ENCODE data around the gene PDE6D. TPM values are rescaled to one million over a fixed set of nuclear protein-coding genes. Genes with fewer than 3 reads are reported as not detected.

PDE6D gene
- total and polyA plus RNA-seq, 2 experiments from 2014 or later: 35.2 to 55.6 TPM

DNA sequence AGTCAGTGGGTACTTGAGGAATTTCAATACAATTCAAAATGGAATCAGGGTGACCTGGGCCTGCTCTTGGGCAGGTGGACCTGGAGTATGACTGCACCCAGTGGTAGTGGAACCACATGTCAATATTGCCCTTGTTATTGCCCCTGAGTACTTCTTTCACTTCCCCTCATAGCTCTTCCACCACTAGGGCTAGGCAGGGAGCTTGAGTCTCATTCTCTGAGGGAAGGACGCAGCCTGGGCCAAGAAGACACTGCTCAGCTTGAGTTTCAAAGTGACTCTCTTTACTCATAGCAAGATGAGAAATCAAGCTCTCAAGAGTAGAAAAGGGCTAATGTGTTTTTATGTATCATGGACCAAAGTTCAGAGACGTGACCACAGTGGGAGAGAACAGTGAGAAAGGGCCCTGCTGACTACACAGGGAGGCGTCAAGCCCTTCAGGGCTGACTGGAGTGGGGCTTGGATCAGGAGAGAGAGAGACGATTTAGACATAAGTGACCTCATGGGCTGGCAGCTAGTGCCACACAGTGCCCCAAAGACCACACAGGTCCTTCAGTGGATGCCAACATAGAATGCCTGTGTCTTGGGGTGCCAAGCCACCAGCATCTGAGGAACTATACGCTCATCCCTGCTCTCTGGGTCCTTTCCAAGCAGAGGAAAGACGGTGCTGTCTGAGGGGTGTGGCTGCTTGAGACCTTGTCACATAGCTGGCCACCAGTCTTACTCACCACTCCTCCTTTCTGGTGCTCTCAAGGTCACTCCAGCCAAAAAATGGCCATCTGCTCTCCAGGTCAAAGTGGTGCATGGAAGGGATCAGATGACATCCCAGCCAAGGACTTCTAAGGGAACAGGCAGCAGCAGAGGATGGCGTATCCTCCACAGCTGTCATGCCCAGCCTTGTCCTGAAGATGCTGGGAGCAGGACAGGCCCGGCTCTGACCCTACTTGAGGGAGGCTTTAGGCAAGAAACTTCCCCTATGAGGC, 59.8 kb downstream of the PDE6D start (continued):
- TF ChIP-seq, protein P1, sequence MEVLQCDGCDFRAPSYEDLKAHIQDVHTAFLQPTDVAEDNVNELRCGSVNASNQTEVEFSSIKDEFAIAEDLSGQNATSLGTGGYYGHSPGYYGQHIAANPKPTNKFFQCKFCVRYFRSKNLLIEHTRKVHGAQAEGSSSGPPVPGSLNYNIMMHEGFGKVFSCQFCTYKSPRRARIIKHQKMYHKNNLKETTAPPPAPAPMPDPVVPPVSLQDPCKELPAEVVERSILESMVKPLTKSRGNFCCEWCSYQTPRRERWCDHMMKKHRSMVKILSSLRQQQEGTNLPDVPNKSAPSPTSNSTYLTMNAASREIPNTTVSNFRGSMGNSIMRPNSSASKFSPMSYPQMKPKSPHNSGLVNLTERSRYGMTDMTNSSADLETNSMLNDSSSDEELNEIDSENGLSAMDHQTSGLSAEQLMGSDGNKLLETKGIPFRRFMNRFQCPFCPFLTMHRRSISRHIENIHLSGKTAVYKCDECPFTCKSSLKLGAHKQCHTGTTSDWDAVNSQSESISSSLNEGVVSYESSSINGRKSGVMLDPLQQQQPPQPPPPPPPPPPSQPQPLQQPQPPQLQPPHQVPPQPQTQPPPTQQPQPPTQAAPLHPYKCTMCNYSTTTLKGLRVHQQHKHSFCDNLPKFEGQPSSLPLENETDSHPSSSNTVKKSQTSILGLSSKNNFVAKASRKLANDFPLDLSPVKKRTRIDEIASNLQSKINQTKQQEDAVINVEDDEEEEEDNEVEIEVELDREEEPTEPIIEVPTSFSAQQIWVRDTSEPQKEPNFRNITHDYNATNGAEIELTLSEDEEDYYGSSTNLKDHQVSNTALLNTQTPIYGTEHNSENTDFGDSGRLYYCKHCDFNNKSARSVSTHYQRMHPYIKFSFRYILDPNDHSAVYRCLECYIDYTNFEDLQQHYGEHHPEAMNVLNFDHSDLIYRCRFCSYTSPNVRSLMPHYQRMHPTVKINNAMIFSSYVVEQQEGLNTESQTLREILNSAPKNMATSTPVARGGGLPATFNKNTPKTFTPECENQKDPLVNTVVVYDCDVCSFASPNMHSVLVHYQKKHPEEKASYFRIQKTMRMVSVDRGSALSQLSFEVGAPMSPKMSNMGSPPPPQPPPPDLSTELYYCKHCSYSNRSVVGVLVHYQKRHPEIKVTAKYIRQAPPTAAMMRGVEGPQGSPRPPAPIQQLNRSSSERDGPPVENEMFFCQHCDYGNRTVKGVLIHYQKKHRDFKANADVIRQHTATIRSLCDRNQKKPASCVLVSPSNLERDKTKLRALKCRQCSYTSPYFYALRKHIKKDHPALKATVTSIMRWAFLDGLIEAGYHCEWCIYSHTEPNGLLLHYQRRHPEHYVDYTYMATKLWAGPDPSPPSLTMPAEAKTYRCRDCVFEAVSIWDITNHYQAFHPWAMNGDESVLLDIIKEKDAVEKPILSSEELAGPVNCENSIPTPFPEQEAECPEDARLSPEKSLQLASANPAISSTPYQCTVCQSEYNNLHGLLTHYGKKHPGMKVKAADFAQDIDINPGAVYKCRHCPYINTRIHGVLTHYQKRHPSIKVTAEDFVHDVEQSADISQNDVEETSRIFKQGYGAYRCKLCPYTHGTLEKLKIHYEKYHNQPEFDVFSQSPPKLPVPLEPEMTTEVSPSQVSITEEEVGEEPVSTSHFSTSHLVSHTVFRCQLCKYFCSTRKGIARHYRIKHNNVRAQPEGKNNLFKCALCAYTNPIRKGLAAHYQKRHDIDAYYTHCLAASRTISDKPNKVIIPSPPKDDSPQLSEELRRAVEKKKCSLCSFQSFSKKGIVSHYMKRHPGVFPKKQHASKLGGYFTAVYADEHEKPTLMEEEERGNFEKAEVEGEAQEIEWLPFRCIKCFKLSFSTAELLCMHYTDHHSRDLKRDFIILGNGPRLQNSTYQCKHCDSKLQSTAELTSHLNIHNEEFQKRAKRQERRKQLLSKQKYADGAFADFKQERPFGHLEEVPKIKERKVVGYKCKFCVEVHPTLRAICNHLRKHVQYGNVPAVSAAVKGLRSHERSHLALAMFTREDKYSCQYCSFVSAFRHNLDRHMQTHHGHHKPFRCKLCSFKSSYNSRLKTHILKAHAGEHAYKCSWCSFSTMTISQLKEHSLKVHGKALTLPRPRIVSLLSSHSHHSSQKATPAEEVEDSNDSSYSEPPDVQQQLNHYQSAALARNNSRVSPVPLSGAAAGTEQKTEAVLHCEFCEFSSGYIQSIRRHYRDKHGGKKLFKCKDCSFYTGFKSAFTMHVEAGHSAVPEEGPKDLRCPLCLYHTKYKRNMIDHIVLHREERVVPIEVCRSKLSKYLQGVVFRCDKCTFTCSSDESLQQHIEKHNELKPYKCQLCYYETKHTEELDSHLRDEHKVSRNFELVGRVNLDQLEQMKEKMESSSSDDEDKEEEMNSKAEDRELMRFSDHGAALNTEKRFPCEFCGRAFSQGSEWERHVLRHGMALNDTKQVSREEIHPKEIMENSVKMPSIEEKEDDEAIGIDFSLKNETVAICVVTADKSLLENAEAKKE (CRISPR knock-in tag; IDR thresholded peaks at IDR 0.05): no peak

DNA sequence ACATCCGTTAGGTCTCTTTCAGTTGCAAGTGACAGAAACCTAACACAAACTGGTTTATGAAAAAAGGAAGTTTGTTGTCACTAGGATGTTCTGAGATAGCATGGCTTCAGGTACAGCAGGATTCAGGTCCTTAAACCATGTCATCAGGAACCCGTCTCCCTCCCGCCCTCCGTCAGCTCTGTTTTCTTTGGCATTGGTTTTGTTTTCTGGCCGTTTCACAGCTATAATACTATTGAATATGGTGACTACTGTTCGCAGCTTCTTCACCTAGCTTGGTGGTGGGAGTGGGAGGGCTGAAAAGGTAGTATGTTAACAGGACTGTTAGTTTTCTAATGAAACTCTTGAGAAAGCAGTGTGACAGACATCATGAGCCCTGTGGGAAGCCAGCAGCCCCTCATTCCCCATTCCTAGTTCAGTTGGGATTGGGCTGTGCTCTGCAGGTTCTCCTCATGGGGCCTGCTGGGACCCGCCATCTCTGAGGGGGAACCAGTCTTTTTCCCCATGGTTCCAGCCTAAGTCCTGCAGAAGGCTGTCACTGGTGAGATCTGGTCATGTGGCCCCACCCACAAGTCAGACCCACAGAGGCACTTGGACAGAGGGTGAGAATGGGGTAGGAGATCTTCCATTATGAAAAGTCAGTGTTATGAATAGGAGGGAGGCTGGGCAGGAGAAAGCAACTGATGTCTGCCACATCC, 60.6 kb downstream of the PDE6D start:
- no peaks in the 10 kb centered on the region for H3K27me3 ChIP-seq (ENCODE audit: insufficient read depth)
- no peak overlapping the region for H2AFZ ChIP-seq
- no peaks in the 10 kb centered on the region for H3K36me3 ChIP-seq (ENCODE audit: insufficient read depth)
- Mint-ChIP-seq H3K4me1 (peaks cover 13% of the 10 kb centered on the region), H3K27ac (no peak overlapping the region), H3K4me3 (no peak overlapping the region), H3K27me3 (ENCODE audit: insufficient read depth, low read depth, poor library complexity) (peaks cover 9% of the 10 kb centered on the region), H3K36me3 (ENCODE audit: low read depth) (peaks cover 2% of the 10 kb centered on the region; the same call in 1 of the 3 replicates), H3K9me3 (0 out of 3 replicates have a peak, but pooled peaks cover 3% of the 10 kb centered on the region)
- no peaks in the 10 kb centered on the region for H4K20me1 ChIP-seq (replicated peaks; ENCODE audit: insufficient read depth)
- no peak overlapping the region for H3K27ac ChIP-seq (ENCODE audit: low read depth)
- H3K9me2 ChIP-seq (ENCODE audit: insufficient read depth): no peaks in the 10 kb centered on the region
- H3K4me1 ChIP-seq (ENCODE audit: insufficient read depth): no peaks in the 10 kb centered on the region
- ATAC-seq (no peak), DNase-seq (ENCODE audit: low spot score) (no peak)
- TF ChIP-seq, protein P2, sequence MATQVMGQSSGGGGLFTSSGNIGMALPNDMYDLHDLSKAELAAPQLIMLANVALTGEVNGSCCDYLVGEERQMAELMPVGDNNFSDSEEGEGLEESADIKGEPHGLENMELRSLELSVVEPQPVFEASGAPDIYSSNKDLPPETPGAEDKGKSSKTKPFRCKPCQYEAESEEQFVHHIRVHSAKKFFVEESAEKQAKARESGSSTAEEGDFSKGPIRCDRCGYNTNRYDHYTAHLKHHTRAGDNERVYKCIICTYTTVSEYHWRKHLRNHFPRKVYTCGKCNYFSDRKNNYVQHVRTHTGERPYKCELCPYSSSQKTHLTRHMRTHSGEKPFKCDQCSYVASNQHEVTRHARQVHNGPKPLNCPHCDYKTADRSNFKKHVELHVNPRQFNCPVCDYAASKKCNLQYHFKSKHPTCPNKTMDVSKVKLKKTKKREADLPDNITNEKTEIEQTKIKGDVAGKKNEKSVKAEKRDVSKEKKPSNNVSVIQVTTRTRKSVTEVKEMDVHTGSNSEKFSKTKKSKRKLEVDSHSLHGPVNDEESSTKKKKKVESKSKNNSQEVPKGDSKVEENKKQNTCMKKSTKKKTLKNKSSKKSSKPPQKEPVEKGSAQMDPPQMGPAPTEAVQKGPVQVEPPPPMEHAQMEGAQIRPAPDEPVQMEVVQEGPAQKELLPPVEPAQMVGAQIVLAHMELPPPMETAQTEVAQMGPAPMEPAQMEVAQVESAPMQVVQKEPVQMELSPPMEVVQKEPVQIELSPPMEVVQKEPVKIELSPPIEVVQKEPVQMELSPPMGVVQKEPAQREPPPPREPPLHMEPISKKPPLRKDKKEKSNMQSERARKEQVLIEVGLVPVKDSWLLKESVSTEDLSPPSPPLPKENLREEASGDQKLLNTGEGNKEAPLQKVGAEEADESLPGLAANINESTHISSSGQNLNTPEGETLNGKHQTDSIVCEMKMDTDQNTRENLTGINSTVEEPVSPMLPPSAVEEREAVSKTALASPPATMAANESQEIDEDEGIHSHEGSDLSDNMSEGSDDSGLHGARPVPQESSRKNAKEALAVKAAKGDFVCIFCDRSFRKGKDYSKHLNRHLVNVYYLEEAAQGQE (IDR thresholded peaks at IDR 0.05; ENCODE audit: unreplicated experiment): no peak
- TF ChIP-seq STAT1 (IDR thresholded peaks at IDR 0.05; ENCODE audit: unreplicated experiment): no peak
- H3K4me2 ChIP-seq: no peak overlapping the region
- no peaks in the 10 kb centered on the region for H3K79me2 ChIP-seq (replicated peaks; ENCODE audit: insufficient read depth)
- H3F3A ChIP-seq (replicated peaks; ENCODE audit: low read depth): no peaks in the 10 kb centered on the region
- H3K4me3 ChIP-seq: no peak overlapping the region

Data from GM23338 (cell line).